HG03280 (cell line): ENCODE data around the gene ABLIM2.

Source experiments
- ATAC-seq: cut with Tn5 transposase; IDR thresholded peaks from one replicate; pipeline ENCODE4 v1.9.1; 2021; ENCODE audit warnings: mild to moderate bottlenecking, moderate library complexity; ENCODE audit not compliant: unreplicated experiment

The ABLIM2 gene

GRCh38 chr4:8089862-8090261 is 68.8 kb downstream of the ABLIM2 start:
- no peak for ATAC-seq

GRCh38 chr4:8088966-8089491 is 69.6 kb downstream of the ABLIM2 start:
- no peak for ATAC-seq

GRCh38 chr4:8087921-8088495 is 70.6 kb downstream of the ABLIM2 start:
- ATAC-seq, result no peak

- no peak for ATAC-seq
Observed at GRCh38 chr4:8086783-8087445, 71.7 kb downstream of the ABLIM2 start.

- no peak for ATAC-seq
Observed at GRCh38 chr4:8085491-8086117, 73.0 kb downstream of the ABLIM2 start.

GRCh38 chr4:8084712-8085490 is 73.7 kb downstream of the ABLIM2 start:
- ATAC-seq, result no peak

DNA sequence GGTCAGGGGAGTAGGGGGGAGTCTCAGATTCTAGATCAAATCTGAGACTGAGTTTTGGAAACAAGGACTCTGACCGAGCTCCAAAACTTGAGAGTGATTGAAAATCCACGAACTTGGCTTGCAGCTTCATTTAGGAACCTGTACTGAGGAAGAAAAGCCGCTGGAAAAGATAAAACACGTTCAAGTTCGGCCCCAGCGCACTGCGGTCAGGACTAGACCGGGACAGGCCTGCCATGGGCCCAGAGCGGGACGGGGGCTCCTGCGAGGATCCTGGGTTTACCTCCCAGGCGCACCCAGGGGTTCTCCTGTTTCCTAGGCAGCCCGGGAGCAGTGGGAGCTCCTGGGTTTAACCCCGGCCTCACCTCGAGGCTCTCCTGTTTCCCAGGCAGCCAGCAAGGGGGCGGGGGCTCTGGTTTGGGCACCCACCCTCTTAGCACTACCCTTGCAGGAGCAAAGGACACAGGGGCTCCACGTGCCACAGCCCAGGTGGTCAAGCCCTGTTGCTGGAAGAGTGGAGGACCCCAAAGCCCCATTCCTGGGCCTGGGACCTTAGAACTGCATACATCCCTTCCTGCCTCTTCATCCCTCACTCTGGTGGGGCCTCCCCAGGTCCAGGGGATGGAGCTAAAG is 74.5 kb downstream of the ABLIM2 start:
- no peak for ATAC-seq

GRCh38 chr4:8083086-8083825 is 75.4 kb downstream of the ABLIM2 start:
- ATAC-seq, result no peak

GRCh38 chr4:8082517-8083055 is 76.0 kb downstream of the ABLIM2 start:
- no peak for ATAC-seq

DNA sequence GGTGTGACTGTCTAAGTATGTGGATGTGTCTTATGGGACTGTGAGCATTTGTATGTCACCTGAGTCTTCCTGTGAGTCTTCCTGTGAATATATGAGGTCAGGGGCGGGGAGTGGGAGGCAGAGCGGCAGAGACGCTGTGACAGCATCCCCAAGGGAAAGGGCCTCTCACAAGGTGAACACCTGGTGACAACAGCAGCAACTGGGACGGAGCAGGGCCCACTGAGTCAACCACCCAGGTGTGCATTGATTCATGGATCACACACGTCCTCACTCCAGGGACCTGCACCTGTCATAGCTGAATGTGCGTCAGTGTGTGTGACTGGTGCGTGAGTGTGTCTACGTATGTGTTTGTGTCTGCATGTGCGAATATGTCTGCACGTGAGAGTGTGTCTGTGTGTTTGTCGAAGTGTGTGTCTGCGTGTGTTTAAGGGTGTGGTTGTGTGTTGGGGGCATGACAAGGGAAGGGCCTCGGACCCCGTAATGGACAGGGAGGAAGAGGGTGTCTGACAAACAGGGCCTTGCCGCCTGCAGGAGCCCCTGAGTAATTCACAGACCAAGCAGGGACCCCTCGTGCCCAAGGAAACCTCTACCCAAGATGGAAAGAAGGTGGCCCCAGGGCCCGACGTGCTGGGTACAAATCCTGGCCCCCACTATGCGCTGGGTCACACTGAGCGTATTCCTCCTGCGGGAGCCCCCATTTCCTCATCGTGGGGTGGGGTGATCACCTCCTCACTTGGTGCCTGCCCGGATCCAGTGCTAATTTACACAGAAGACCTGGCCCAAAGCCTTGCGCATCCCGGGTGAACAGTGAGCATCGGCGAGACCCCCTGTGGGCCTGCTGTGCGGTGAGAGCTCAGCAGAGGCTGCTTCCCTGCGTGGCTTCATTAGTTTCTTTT is 76.7 kb downstream of the ABLIM2 start:
- ATAC-seq, result no peak

DNA sequence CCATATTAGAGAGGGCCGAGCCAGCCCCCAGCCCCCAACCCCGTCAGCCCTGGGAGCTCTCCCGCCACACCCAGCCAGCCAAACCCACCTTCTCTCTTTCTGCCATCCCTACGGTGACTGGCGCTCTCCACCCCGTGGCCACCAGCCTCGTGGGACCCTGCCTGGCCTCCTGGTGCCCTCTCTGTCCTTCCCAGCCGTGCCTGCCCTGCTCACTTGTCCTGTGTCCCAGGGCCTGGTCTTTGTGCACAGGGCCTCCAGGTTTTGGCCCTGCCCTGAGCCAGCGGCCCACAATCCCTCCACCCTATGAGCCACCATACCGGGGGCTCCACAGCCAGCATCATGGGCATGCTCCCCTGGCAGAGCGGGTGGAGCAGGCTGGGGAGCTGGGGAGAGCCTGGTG is 77.4 kb downstream of the ABLIM2 start:
- no peak for ATAC-seq

DNA sequence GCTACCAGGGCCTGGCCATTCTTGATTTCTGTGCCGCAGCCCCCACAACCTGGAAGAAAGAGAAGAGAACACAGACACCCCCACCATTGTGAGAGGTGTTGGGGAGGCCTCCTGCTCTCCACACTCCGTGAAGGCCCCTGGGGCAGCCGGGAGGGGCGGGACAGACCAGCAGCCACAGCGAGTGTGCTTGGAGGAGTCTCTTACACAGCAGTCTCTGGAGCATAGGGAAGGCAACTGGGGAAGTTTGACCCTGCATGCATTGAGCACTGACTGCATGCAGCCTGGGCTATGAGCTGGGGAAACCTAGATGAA is 77.9 kb downstream of the ABLIM2 start:
- ATAC-seq, result no peak

GRCh38 chr4:8079916-8080753 is 78.5 kb downstream of the ABLIM2 start:
- ATAC-seq, result no peak

DNA sequence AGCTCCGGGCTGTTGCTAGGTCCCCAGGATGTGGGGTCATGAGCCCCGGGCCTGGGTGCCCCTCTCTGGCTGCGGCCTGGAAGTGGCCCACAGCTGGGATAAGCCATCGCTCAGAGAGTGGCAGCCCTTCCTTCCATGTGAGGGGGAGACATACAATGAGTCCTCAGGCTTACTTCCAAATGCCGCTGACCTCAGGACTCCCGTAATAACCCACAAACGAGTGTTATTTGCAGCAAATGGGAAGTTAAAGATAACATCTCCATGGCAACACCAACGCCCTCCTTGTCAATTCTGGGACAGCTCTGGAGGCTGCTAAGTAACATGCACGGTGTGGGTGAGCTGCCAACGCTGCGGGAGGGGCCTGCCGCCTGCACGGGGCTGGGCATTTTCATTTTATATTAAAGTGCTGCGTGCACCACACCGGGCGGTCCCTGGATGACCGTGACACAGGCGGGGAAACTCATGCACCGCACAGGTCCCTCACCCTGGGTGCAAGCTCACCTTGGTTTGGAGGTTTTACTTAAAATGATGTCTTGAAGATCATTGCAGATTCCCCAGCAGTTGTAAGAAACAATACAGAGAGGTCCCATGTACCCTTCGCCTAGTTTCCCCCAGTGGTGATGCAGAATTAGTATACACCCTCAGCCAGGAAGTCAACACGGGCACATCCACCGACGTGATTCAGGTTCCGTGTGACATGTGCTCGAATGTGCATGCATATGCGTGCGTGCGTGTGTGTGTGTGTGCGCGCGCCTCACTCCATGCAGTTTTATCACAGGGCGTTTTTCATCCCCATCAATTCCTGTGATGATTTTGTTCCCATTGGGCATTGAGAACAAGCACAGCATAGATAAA is 79.4 kb downstream of the ABLIM2 start:
- no peak for ATAC-seq

DNA sequence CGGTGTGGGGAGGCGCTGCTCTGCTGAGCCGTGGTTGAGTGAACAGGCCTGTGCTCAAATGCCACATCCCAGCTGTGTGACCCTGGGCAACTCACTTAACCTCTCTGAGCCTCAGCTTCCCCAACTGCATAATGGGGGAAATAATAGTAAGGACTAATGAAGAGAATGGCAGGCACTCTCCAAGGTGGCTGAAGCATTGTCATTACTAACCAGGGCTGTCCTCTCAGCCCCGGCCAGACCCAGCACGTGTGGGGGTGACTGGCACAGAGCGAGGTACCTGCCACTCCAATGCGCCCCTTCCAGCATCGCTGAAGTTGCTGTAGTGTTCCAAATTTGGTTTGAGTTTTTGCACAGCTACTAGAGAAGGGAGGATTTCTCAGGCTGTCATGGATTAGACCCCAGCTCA is 80.0 kb downstream of the ABLIM2 start:
- ATAC-seq, result no peak

DNA sequence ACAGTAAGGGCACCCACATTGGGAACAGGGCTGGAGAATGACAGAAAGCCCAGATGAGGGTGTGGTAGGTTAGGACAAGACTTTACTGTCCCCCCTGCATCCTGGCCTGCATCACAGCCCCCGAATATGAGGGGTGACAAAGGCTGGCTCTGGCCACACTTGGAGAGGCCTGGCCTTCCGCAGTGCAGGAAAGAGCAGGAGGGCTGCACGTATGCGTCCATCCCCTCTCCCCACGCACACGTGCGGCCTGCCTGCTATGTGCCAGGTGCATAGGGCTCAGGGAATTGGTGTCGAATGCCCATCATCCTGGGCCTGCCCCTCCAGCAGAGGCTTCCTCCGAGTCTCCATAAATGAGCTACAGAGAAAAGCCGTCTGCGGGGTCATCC is 80.5 kb downstream of the ABLIM2 start:
- ATAC-seq, result no peak
